IPS-NIHi7 (cell line): ENCODE data around the gene PSD2.

Experiments used
- DNase-seq: peaks from one replicate; pipeline ENCODE4 v3.0.0; 2012; ENCODE audit warnings: mixed read lengths; ENCODE audit errors: extremely low spot score

PSD2 gene

DNA sequence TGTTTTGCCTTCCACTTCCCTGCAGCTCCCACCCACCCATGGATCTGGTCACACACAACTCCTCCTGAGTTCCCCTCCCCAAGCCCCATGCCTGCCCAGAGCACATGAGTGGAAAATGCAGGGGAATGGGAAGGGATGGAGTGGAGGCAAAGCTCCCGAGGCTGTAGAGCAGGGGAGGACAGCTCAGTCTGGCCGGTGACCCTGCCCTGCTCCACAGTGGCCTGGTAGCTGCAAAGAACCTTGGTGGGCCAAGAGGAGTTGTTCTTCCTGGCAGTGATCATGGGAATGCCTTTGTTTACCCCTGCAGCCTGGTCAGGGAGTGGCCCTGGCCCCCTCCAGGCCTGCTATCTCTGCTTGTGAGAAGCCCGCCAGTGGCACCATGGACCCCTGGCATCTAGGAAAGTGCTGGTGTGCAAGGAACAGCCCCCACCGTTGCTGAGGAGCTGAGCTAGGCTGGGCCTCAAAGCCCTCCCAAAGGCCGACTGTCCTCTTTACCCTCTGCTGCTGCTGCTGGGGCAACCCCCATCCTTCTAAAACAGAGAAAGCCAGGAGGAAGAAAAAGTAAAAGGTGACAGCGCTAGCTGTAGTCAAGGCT lies 60.4 kb downstream of the PSD2 start:
- no peak for DNase-seq

GRCh38 chr5:139856714-139857113 lies 61.1 kb downstream of the PSD2 start:
- no peak for DNase-seq

- DNase-seq = no peak
Observed at GRCh38 chr5:139859013-139859412, 63.4 kb downstream of the PSD2 start.

GRCh38 chr5:139861021-139861888 lies 65.6 kb downstream of the PSD2 start:
- DNase-seq = no peak

DNA sequence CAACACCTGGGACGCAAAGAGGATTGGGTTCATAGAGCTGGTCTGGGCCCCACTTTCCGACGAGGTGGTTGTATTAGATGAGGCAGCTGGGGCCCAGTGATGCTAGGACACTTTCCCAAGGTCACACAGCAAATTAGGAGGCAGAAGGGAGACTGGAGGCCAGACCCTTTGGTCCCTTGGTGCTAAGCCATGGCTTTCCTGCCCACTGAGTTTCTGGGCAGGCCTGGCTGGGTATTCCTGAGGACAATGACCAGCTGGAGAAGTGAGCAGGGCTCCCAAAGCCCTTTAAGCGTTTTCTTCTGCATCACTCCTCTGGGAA lies 66.2 kb downstream of the PSD2 start:
- DNase-seq = no peak

- DNase-seq = no peak
Observed at GRCh38 chr5:139862313-139862712, 66.7 kb downstream of the PSD2 start.

DNA sequence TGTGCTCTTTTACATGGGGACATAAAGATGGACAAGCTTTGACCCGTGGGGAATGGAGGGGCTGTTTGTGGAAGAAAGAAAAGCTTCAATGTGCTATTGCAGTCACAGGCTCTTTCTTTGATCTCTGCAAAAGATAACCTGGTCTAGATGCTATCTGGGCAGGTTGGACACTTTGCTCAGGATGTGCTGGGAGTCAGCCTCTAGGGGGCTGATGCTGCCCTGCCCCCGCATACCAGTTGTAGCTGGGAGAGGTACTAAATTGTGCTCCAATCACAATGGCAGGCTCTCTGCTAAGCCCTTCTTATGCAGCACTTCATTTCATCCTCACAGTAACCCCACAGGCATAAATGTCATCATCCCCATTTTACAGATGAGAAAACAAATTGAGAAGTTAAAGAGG lies 67.2 kb downstream of the PSD2 start:
- DNase-seq = peak; percentile 54

DNA sequence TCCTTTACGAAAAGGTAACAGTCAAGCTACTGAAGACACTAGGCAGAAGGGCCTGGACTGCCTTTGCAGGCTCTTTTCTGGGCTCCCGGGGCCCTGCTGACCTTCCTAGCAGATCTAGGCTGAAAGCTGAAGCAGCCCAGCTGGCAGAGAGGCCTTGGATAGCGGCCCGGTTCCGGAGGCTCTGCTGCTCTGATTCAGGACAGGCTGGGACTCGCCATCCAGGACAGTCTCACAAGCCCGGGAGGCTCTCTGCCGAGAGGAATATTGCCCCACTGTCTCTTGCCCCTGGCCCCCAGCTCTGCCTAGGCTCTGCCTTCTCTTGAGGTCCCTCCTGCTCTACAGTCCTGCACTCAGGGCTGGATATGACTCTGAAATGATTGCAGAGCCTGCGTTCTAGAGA lies 67.8 kb downstream of the PSD2 start:
- no peak for DNase-seq

DNA sequence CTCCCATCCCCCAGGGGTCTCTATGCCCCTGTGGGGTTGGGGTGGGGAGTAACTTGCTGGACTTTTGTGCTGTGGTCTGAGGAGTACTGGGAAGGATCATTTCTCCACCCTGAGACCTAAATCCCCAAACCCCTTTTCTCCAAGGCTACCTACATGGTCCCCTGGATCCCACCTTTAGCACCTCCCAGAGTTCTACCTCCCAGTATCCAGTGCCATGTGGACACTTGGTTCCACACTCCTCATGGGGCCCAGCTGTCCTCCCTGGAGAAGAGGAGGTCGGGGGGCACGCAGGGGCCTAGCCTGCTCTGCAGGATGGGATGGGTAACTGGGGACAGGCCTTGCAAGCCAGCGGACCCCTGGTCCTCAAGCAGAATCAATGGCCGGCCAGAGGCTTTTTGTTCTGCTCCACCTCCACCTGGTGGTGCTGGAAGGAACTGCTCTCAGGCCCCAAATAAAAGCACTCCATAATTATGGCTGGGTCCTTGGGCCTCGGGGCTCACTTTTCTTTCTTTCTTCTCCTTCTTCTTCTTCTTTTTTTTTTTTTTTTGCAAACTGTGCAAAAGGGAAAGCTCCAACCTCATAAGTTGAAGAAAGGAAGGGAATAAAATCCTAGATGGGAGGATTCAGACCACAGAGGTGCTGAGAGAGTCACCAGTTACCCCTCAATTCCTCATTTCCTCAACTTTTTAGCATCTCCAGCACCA lies 68.4 kb downstream of the PSD2 start:
- peak; percentile 91 for DNase-seq

- no peak for DNase-seq
Observed at GRCh38 chr5:139864716-139865483, 69.3 kb downstream of the PSD2 start.

DNA sequence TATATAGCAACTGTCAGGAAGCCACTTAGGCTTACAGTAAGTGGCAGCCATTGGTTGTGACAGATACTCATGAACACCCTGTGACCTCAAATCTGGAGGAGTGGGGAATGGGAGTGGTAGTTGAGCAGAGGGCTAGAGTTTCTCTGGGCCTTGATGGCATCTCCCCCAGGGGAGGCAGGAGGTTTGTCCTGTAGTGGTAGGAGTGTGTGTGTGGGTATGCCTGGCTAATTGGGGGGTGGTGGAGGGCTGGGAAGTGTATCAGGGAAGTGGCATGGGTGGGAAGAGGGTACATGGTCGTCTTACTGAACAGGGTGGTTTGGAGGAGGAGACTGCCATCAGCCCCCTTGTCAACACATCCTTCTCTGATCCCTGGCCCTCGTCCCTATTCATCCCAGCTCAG lies 71.5 kb downstream of the PSD2 start:
- DNase-seq = no peak

DNA sequence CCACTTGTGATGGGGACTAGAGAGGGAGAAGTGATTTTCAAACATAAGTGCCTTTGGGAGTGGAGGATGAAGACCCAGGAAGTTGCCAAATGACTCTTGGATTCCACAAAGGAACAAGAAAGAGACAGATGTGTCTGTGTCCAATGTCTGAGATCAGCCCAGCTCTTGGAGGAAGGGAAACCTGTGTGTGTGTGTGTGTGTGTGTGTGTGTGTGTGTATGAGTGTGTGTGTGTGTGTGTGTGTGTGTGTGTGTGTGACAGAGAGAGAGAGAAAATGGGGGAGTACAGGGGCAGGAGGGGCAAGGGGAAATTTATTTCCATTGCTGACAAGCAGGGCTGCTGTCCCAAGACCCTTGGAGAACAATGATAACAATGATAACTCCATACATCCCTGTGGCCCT lies 72.0 kb downstream of the PSD2 start:
- DNase-seq = no peak

- DNase-seq = no peak
Observed at GRCh38 chr5:139869042-139869790, 73.6 kb downstream of the PSD2 start.

- no peak for DNase-seq
Observed at GRCh38 chr5:139870677-139871076, 75.1 kb downstream of the PSD2 start.

- DNase-seq = no peak
Observed at GRCh38 chr5:139871614-139872013, 76.0 kb downstream of the PSD2 start.

DNA sequence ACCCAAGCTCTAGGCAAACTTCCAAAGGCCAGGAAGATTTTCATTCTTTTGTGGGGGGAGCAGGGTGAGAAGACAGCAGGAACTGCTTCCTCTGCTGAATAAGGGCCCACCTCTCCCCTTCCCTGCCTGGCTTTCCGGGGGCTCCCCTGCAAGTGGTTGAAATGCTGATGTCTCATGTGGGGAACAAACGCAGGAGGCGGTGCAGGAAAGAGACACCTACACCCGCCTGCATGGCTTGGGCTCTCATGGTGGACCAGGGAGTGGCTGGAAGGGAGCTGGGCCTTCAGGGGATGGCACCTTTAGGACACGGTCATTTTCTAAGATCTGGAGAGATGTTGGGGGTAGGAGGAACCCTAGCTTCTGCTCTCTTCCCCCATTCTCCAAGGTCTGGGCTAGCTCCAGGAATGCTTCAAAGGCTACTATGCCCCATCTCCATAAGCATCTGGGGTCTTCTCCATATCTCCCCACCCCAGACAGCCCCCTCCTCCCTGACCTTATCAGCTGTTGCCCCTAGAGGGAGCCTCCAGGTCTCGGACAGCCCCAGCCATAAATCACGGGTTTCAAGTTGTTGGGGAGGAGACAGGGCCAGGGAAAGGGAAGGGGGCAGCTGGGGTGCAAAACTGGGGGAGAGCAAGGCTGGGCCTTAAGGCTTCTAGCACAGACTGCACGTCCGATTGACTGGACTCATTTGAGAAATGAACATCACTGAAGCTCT lies 76.6 kb downstream of the PSD2 start:
- peak; percentile 58 for DNase-seq

GRCh38 chr5:139872851-139873794 lies 77.5 kb downstream of the PSD2 start:
- DNase-seq = no peak

- DNase-seq = no peak
Observed at GRCh38 chr5:139875957-139876356, 80.3 kb downstream of the PSD2 start.

DNA sequence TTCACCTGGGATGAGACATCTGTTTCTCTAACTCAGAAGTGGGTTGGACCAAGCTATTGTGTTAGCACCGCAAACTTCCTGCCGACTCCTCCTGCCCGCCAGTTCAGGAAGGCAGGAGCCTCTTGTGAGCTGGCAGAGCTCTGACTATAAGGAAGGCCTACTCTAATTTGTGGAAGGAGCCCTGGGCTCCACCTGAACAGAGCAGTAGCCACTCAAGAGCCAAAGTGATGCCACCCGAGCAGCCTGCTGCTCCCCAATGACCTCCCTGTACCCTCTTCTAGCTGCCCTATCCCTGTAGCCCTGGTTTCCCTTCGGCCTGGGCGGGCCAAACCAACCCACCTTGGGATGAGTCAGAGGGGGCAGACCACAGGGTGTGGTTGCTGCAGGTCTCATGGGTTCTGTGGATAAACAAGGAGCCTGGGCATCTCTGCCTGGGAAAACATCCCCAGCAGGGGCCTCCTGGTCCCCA lies 81.6 kb downstream of the PSD2 start:
- DNase-seq = no peak

DNA sequence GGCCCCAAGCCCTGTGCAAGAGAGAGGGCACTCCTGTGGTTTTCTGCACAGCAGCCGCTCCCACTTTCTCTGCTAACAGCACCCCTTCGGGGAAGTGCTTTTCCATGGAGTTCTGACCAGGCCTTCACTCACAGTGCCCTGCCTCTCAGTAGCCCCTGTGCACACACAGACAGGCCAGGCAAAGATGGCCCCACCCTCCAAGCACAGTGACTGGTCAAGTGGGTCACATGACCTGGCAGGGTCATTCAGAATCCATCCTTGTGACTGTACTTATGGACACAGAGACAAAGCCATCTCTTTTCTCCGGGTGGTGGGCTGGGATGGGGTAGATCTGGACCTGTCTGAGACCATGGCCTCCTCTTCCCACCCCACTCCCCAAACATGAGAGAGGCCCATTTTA lies 82.5 kb downstream of the PSD2 start:
- DNase-seq = no peak
